Body of pancreas (tissue), 4 donors: ENCODE data around the gene CRYBG3.

ENCODE experiments used
- POLR2A ChIP-seq, 3 donors: fragments of 450-650 bp; IDR thresholded peaks; one replicate each; pipeline ENCODE4 v1.6.1; 2016; ENCODE audit warnings: antibody characterized with exemption in 3 of 3, mild to moderate bottlenecking in 2 of 3
- TF ChIP-seq, protein P1 (sequence below), 7 experiments: fragments of 450-650 bp in 4 of 7; fragments of 200-600 bp in 3 of 7; sonication (generic) in 3 of 7; IDR thresholded peaks; one replicate each; pipeline ENCODE4 v1.5.1; 2016 to 2019; ENCODE audit warnings: antibody characterized with exemption in 7 of 7

DNA sequence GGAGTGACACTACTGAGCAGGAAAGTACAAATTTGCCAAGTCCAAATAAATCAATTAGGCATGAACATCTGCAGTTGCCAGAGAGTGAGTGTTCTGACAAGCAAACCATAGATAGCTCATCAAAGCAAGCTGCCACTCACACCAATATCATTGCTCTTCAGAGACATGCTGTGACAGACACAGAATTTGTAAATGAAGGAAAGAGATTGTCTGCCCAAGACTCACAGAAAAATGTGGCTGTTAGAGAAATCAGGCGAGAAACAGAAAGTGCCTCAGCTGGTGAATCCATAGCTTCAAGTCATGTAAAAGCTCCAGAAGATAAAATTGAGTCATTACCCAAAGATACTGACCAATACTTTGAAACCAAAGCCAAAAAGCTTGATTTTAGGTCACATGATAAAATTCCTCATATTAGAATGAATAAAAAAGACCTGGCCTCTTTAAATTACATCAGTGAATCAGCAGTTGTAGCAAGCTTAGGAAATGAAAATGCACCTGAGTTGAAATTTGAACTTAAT lies 50.8 kb downstream of the CRYBG3 start:
- TF ChIP-seq, protein P1, sequence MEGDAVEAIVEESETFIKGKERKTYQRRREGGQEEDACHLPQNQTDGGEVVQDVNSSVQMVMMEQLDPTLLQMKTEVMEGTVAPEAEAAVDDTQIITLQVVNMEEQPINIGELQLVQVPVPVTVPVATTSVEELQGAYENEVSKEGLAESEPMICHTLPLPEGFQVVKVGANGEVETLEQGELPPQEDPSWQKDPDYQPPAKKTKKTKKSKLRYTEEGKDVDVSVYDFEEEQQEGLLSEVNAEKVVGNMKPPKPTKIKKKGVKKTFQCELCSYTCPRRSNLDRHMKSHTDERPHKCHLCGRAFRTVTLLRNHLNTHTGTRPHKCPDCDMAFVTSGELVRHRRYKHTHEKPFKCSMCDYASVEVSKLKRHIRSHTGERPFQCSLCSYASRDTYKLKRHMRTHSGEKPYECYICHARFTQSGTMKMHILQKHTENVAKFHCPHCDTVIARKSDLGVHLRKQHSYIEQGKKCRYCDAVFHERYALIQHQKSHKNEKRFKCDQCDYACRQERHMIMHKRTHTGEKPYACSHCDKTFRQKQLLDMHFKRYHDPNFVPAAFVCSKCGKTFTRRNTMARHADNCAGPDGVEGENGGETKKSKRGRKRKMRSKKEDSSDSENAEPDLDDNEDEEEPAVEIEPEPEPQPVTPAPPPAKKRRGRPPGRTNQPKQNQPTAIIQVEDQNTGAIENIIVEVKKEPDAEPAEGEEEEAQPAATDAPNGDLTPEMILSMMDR (IDR thresholded peaks at IDR 0.05), result no peak
- TF ChIP-seq POLR2A (IDR thresholded peaks at IDR 0.05), result no peak
